Esophagus (tissue), 2 donors: ENCODE data around the gene ATP5F1D. TPM values are rescaled to one million over a fixed set of nuclear protein-coding genes. Genes with fewer than 3 reads are reported as not detected.

ENCODE experiments used
- H3K27ac ChIP-seq, 2 donors: one replicate each; pipeline ENCODE4 v1.5.1; 2013; ENCODE audit warnings: low read depth in 2 of 2, mild to moderate bottlenecking in 2 of 2, inconsistent platforms in 1 of 2, low read length in 1 of 2, moderate library complexity in 1 of 2
- H3K27me3 ChIP-seq, 2 donors: one replicate each; pipeline ENCODE4 v1.6.1; 2013; ENCODE audit warnings: low read length in 2 of 2, control low read depth in 1 of 2, mild to moderate bottlenecking in 1 of 2; ENCODE audit not compliant: insufficient read depth in 2 of 2, control insufficient read depth in 1 of 2
- H3K36me3 ChIP-seq, 2 donors: one replicate each; pipeline ENCODE4 v1.6.1; 2013; ENCODE audit warnings: low read length in 1 of 2; ENCODE audit not compliant: control insufficient read depth in 2 of 2, insufficient read depth in 2 of 2
- H3K4me1 ChIP-seq, 2 donors: one replicate each; pipeline ENCODE4 v1.6.1; 2013; ENCODE audit warnings: low read length in 1 of 2; ENCODE audit not compliant: control insufficient read depth in 2 of 2, insufficient read depth in 2 of 2
- H3K4me3 ChIP-seq, 2 donors: one replicate each; pipeline ENCODE4 v1.5.1; 2013; ENCODE audit warnings: low read length in 2 of 2, mild to moderate bottlenecking in 2 of 2, low read depth in 1 of 2, moderate library complexity in 1 of 2
- H3K9me3 ChIP-seq, 2 donors: one replicate each; pipeline ENCODE4 v1.6.1; 2013; ENCODE audit warnings: mild to moderate bottlenecking in 2 of 2, low read depth in 1 of 2, low read length in 1 of 2, moderate library complexity in 1 of 2; ENCODE audit not compliant: control insufficient read depth in 2 of 2, insufficient read depth in 1 of 2
- WGBS, 2 donors: extraction: QIAGEN DNeasy Blood & Tissue Kit; methylation state at CpG; one replicate each; pipeline ENCODE4 v1.1.7; 2013; 5-methylcytosine and 5-hydroxymethylcytosine counted together
- polyA plus RNA-seq, 2 donors: library from polyadenylated mRNA; stranded (reverse); fragments of 200-250 nt; gene quantifications; one replicate each; pipeline ENCODE4 v1.2.3, GENCODE V29; 2013
- donor health status: healthy with polysubstance abuse.
- donor health status: Bipolar disorder and iron deficiency.

ATP5F1D gene
- polyA plus RNA-seq, 2 donors = 234 to 289 TPM

GRCh38 chr19:1256646-1257474, 15.3 kb downstream of the ATP5F1D start:
- H3K27ac ChIP-seq = peak overlapping the region; percentile 72 to 94
- H3K36me3 ChIP-seq = peaks cover 16 to 36% of the 10 kb centered on the region in 2 donors
- 74 to 86% methylated on average over 44 to 46 of the region's 46 CpGs for WGBS, 2 donors
- H3K27me3 ChIP-seq = no peaks in the 10 kb centered on the region
- H3K9me3 ChIP-seq = no peaks in the 10 kb centered on the region
- H3K4me3 ChIP-seq = no peak overlapping the region
- H3K4me1 ChIP-seq = peaks cover 13 to 44% of the 10 kb centered on the region in 2 donors

GRCh38 chr19:1257475-1258162, 16.1 kb downstream of the ATP5F1D start:
- Histone ChIP-seq H3K27me3 (no peaks in the 10 kb centered on the region), H3K4me3 (no peak overlapping the region), H3K9me3 (no peaks in the 10 kb centered on the region), H3K36me3 (peaks cover 16 to 34% of the 10 kb centered on the region in 2 donors), H3K27ac (peak overlapping the region; percentile 72 to 94), H3K4me1 (peaks cover 16 to 48% of the 10 kb centered on the region in 2 donors)
- WGBS, 2 donors = 52 to 64% methylated on average over 23 of the region's 23 CpGs

GRCh38 chr19:1258163-1258492, 16.6 kb downstream of the ATP5F1D start:
- H3K27me3 ChIP-seq = no peaks in the 10 kb centered on the region
- peak overlapping the region; percentile 72 to 94 for H3K27ac ChIP-seq
- H3K36me3 ChIP-seq = peaks cover 16 to 34% of the 10 kb centered on the region in 2 donors
- H3K9me3 ChIP-seq = no peaks in the 10 kb centered on the region
- H3K4me1 ChIP-seq = peaks cover 19 to 52% of the 10 kb centered on the region in 2 donors
- WGBS, 2 donors = 56 to 66% methylated on average over 8 of the region's 8 CpGs
- no peak overlapping the region for H3K4me3 ChIP-seq

GRCh38 chr19:1258707-1259205, 17.2 kb downstream of the ATP5F1D start:
- peak overlapping the region in 1 of 2 donors; percentile 5 for H3K4me3 ChIP-seq
- no peaks in the 10 kb centered on the region for H3K27me3 ChIP-seq
- peaks cover 16 to 34% of the 10 kb centered on the region in 2 donors for H3K36me3 ChIP-seq
- 10 to 19% methylated on average over 15 of the region's 15 CpGs for WGBS, 2 donors
- H3K27ac ChIP-seq = peak overlapping the region; percentile 94 to 98
- H3K9me3 ChIP-seq = no peaks in the 10 kb centered on the region
- H3K4me1 ChIP-seq = peaks cover 18 to 47% of the 10 kb centered on the region in 2 donors

GRCh38 chr19:1259206-1259875, 17.8 kb downstream of the ATP5F1D start:
- 12 to 15% methylated on average over 17 of the region's 17 CpGs for WGBS, 2 donors
- Histone ChIP-seq H3K36me3 (peaks cover 12 to 30% of the 10 kb centered on the region in 2 donors), H3K27ac (peak overlapping the region; percentile 94 to 98), H3K27me3 (no peaks in the 10 kb centered on the region), H3K4me1 (peaks cover 12 to 44% of the 10 kb centered on the region in 2 donors), H3K9me3 (no peaks in the 10 kb centered on the region), H3K4me3 (peak overlapping the region; percentile 5 to 9)

GRCh38 chr19:1259876-1260748, 18.6 kb downstream of the ATP5F1D start:
- Histone ChIP-seq H3K36me3 (peaks cover 12 to 22% of the 10 kb centered on the region in 2 donors), H3K4me3 (peak overlapping the region; percentile 8 to 20), H3K27ac (peak overlapping the region; percentile 94 to 98), H3K4me1 (peaks cover 12 to 45% of the 10 kb centered on the region in 2 donors), H3K27me3 (no peaks in the 10 kb centered on the region), H3K9me3 (no peaks in the 10 kb centered on the region)
- WGBS, 2 donors = 9 to 12% methylated on average over 18 to 33 of the region's 33 CpGs

GRCh38 chr19:1260749-1261537, 19.4 kb downstream of the ATP5F1D start:
- peaks cover 14 to 44% of the 10 kb centered on the region in 2 donors for H3K4me1 ChIP-seq
- H3K9me3 ChIP-seq = no peaks in the 10 kb centered on the region
- H3K27ac ChIP-seq = peak overlapping the region; percentile 98
- H3K4me3 ChIP-seq = peak overlapping the region; percentile 61 to 71
- peaks cover 6 to 14% of the 10 kb centered on the region in 2 donors for H3K36me3 ChIP-seq
- H3K27me3 ChIP-seq = no peaks in the 10 kb centered on the region
- 1% methylated on average over 67 to 83 of the region's 83 CpGs for WGBS, 2 donors

GRCh38 chr19:1261538-1261797, 19.9 kb downstream of the ATP5F1D start:
- Histone ChIP-seq H3K4me3 (peak overlapping the region; percentile 61 to 71), H3K9me3 (no peaks in the 10 kb centered on the region), H3K27me3 (no peaks in the 10 kb centered on the region), H3K27ac (peak overlapping the region; percentile 98), H3K36me3 (peaks cover 6 to 11% of the 10 kb centered on the region in 2 donors), H3K4me1 (peaks cover 15 to 47% of the 10 kb centered on the region in 2 donors)
- 8 to 9% methylated on average over 14 of the region's 14 CpGs for WGBS, 2 donors
